ENCODE data around the gene TGFB1I1. TPM values are rescaled to one million over a fixed set of nuclear protein-coding genes. Genes with fewer than 3 reads are reported as not detected.

Gene TGFB1I1
- polyA plus RNA-seq, 1 donor from 2014 or later: 0.38 TPM

DNA sequence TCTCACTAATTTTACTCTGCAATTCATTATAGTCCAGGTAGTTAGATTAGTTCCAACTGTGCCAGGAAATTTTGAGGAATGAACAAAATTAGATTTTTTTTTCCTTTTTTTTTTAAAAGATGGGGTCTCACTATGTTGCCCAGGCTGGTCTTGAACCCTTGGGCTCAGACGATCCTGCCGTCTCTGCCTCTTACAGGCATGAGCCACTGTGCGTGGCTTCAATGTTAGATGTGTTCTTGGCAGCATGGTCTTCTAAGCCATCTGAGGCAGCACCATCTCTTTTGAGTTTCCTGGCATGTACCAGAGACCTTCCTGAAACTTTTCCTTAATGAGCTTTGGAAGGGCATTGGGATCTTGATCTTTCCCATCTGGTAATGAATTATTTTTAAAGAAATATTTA lies 53.2 kb downstream of the TGFB1I1 start:
- Histone ChIP-seq H3K27ac (ENCODE audit: low read length) (no peak overlapping the region), H3K27me3 (ENCODE audit: insufficient read depth, low read depth, low read length) (peaks cover 25% of the 10 kb centered on the region), H3K36me3 (ENCODE audit: insufficient read depth, low read length) (no peaks in the 10 kb centered on the region), H3K4me2 (ENCODE audit: low read length) (no peak overlapping the region), H3K9ac (ENCODE audit: low read length) (no peak overlapping the region), H3K4me3 (ENCODE audit: low read length) (no peak overlapping the region), H3K9me3 (ENCODE audit: low read length) (no peaks in the 10 kb centered on the region), H4K20me1 (ENCODE audit: insufficient read depth) (no peaks in the 10 kb centered on the region), H3F3A (ENCODE audit: insufficient read depth, low read length, poor library complexity, severe bottlenecking) (no peaks in the 10 kb centered on the region), H3K9me2 (ENCODE audit: insufficient read depth, low read length) (no peaks in the 10 kb centered on the region), H3K79me2 (replicated peaks; ENCODE audit: insufficient read depth, low read length) (no peaks in the 10 kb centered on the region), H2AFZ (ENCODE audit: low read depth, low read length) (no peak overlapping the region)
- no peak for TF ChIP-seq POLR2AphosphoS5 (IDR thresholded peaks at IDR 0.05)
- TF ChIP-seq TAF1 (IDR thresholded peaks at IDR 0.05; ENCODE audit: low read depth): no peak
- TF ChIP-seq, protein P1, sequence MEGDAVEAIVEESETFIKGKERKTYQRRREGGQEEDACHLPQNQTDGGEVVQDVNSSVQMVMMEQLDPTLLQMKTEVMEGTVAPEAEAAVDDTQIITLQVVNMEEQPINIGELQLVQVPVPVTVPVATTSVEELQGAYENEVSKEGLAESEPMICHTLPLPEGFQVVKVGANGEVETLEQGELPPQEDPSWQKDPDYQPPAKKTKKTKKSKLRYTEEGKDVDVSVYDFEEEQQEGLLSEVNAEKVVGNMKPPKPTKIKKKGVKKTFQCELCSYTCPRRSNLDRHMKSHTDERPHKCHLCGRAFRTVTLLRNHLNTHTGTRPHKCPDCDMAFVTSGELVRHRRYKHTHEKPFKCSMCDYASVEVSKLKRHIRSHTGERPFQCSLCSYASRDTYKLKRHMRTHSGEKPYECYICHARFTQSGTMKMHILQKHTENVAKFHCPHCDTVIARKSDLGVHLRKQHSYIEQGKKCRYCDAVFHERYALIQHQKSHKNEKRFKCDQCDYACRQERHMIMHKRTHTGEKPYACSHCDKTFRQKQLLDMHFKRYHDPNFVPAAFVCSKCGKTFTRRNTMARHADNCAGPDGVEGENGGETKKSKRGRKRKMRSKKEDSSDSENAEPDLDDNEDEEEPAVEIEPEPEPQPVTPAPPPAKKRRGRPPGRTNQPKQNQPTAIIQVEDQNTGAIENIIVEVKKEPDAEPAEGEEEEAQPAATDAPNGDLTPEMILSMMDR (IDR thresholded peaks at IDR 0.05; ENCODE audit: poor library complexity, severe bottlenecking): no peak
- TF ChIP-seq EZH2 (IDR thresholded peaks at IDR 0.05; ENCODE audit: borderline replicate concordance, insufficient read depth, low read length, poor library complexity, severe bottlenecking): no peak
- TF ChIP-seq EP300 (conservative IDR thresholded peaks at IDR 0.05; ENCODE audit: poor library complexity, severe bottlenecking): no peak
- no peak for TF ChIP-seq SMC3 (conservative IDR thresholded peaks at IDR 0.05; ENCODE audit: poor library complexity)
- TF ChIP-seq MXI1 (conservative IDR thresholded peaks at IDR 0.05; ENCODE audit: poor library complexity, severe bottlenecking): no peak
- no peak for TF ChIP-seq RAD21 (conservative IDR thresholded peaks at IDR 0.05)
- TF ChIP-seq, protein P2, sequence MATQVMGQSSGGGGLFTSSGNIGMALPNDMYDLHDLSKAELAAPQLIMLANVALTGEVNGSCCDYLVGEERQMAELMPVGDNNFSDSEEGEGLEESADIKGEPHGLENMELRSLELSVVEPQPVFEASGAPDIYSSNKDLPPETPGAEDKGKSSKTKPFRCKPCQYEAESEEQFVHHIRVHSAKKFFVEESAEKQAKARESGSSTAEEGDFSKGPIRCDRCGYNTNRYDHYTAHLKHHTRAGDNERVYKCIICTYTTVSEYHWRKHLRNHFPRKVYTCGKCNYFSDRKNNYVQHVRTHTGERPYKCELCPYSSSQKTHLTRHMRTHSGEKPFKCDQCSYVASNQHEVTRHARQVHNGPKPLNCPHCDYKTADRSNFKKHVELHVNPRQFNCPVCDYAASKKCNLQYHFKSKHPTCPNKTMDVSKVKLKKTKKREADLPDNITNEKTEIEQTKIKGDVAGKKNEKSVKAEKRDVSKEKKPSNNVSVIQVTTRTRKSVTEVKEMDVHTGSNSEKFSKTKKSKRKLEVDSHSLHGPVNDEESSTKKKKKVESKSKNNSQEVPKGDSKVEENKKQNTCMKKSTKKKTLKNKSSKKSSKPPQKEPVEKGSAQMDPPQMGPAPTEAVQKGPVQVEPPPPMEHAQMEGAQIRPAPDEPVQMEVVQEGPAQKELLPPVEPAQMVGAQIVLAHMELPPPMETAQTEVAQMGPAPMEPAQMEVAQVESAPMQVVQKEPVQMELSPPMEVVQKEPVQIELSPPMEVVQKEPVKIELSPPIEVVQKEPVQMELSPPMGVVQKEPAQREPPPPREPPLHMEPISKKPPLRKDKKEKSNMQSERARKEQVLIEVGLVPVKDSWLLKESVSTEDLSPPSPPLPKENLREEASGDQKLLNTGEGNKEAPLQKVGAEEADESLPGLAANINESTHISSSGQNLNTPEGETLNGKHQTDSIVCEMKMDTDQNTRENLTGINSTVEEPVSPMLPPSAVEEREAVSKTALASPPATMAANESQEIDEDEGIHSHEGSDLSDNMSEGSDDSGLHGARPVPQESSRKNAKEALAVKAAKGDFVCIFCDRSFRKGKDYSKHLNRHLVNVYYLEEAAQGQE (IDR thresholded peaks at IDR 0.05; ENCODE audit: borderline replicate concordance): no peak

Other genes starting within 250 kb of the TGFB1I1 start
- gene ITGAM, start 212.2 kb upstream of the TGFB1I1 start, polyA plus RNA-seq: not detected in 2 replicates
- not detected in 2 replicates for gene ITGAX, start 117.0 kb upstream of the TGFB1I1 start, polyA plus RNA-seq
- gene ITGAD, start 78.8 kb upstream of the TGFB1I1 start, polyA plus RNA-seq: not detected in 2 replicates
- not detected in 2 replicates for gene COX6A2, start 43.8 kb upstream of the TGFB1I1 start, polyA plus RNA-seq
- 0.53 and 0.62 TPM in 2 replicates for gene ZNF843, start 29.4 kb upstream of the TGFB1I1 start, polyA plus RNA-seq
- gene ARMC5, start 12.7 kb upstream of the TGFB1I1 start, polyA plus RNA-seq: 26.1 and 27.6 TPM in 2 replicates
- gene SLC5A2, start 11.0 kb downstream of the TGFB1I1 start, polyA plus RNA-seq: not detected in 2 replicates
- gene RUSF1, start 36.2 kb downstream of the TGFB1I1 start, polyA plus RNA-seq: 108 and 132 TPM in 2 replicates
- gene AHSP, start 55.7 kb downstream of the TGFB1I1 start, polyA plus RNA-seq: not detected in 2 replicates